Ramos (cell line): ENCODE measurements around the gene TCP11L2.
"Not testable (repeated sequence)": the region's sequence is repeated elsewhere in the genome, so short reads cannot be mapped to it uniquely, and the experiment has no call there.

Experiments
- in situ Hi-C: fragments of 300-500 bp; cut with MboI; formaldehyde crosslinking; loops from one replicate; pipeline ENCODE4 v1.14.3; 2022; ENCODE audit warnings: low sequenced_read_pairs; ENCODE audit not compliant: unreplicated experiment

The TCP11L2 gene

DNA sequence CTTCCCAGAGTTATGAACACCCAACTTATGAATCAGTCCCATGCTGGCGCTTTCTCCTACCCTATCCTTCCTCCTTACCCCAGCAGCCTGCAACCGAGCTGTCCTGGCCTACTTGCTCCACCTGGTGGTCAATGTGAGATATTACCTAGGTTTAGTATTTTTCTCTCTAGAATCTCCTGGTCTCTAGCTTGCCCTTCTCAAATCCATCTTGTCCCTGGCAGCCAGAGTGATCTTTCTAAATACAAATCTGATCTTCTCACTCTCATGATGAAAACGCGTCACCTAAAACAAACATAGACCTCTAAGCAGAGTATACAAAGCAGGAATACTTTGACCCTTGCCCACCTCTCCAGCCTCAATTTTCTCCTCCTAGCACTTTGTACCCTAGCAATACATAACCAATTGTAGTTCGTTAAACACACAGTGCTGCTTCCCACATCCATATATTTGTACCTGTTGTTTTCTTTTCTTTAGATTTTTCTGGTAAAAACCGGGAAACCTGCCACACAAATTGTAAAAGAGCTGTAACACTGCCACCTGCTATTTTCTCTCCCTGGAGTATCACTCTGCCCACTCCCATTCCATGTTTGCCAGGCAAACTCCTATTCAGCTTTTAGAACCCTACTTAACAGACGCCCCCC is 20.0 kb upstream of the TCP11L2 start:
- in situ Hi-C loops: loop anchor here (5.0 kb wide), 1 partner anchor 55 kb away; no protein-coding TSS in a partner anchor

DNA sequence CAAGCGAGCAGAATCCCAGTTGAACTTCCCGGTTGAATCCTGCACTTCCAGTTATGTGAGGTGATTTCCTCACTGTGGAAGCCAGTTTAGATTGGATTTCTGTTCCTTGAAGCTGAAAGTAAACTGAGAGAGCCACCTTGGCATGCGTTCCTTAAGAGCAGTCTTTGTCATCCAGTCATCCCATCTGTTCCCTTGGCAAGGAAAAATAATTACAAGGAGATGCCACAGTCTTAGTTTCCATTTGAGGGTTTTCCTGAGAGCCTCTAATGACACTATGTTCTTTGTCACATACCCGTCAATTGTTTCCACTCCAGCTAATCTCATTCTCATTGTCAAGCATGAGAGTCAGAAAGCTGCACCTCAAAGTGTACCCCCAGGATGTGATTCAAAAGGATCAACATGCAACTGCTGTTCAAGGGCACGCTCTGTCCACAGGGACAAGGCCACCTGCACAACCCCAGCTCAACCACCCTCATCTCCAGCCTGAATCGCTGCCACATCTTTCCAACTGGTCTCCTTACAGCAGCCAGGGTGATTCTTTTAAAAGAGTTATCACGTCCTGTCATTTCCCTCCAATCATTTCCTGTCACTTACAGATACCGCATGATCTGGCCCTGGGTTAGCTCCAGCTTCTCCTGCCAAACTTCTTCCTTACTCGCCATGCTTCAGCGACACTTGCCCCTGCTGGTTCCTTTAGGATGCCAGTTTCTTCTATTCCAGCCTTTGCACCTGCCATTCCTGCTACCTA is 18.0 kb upstream of the TCP11L2 start:
- in situ Hi-C loops: loop anchor here (5.0 kb wide), 1 partner anchor 57 kb away; no protein-coding TSS in a partner anchor

DNA sequence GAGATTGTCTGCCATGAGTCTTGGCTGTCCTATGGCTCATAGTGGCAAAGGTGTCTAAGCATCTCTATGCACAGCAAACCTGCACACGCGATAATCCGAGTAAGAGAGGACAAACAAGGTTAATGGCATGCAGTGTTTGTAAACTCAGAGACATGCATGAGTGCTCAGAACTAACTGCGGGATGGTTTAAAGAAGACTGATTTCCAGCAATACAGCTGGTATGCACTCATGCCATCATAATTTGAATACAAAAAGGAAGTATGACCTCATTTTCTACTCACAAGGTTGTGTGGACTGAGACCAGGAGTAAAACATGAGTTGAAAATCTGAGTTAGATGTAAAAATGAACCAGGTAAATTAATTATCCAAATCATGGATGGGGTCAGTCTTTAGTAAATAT is 16.6 kb upstream of the TCP11L2 start:
- in situ Hi-C loops: no loop called here

DNA sequence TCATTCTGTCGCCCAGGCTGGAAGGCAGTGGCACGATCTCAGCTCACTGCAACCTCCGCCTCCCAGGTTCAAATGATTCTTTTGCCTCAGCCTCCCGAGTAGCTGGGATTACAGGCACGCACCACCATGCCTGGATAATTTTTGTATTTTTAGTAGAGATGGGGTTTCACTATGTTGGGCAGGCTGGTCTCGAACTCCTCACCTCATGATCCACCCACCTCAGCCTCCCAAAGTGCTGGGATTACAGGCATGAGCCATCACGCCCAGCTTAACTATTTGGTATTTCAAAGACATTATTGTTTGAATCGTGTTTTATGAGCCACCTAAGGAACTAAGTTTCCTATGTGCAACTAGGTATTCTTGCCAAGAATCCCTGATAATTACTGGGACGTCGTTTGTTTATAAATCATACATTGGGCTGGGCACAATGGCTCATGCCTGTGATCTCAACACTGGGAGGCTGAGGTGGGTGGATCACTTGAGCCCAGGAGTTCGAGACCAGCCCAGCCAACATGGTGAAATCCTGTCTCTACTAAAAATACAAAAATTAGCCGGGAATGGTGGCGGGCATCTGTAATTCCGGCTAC is 15.9 kb upstream of the TCP11L2 start:
- in situ Hi-C loops: not testable (repeated sequence)

DNA sequence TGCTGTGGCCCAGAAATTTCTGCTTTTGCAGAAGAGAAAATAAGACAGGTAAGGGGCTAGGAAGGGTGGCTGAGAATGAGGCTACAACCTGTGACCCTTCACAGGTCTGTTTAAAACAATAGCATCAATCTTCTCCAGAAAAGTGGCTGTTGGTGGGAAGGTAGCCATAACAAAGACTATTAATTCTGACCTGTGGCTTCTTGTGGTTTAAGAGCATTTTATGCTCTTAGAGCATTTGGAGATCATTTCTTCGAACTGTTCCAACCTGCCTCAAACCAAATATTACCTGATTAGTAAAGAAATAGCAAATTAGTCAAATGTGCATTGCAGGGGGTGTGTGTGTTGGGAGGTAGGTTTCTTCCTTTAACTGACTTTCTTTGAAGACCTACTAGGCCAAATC is 15.2 kb upstream of the TCP11L2 start:
- in situ Hi-C loops: no loop called here

DNA sequence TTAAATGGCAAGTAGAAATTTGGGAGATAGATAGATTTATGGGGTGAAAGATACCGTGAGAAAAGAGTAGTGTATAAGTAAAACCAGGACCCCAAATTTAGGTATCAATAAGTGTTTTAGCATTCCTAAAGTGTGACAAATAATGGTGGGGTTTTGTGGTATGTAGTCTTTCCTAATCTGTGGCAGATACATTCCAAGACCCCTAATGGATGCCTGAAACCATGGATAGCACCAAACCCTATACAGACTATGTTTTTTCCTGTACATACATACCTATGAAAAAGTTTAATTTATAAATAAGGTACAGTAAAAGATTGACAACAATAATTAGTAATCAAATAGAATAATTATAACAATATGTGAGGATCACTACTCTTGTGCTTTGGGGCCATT is 14.4 kb upstream of the TCP11L2 start:
- in situ Hi-C loops: no loop called here

DNA sequence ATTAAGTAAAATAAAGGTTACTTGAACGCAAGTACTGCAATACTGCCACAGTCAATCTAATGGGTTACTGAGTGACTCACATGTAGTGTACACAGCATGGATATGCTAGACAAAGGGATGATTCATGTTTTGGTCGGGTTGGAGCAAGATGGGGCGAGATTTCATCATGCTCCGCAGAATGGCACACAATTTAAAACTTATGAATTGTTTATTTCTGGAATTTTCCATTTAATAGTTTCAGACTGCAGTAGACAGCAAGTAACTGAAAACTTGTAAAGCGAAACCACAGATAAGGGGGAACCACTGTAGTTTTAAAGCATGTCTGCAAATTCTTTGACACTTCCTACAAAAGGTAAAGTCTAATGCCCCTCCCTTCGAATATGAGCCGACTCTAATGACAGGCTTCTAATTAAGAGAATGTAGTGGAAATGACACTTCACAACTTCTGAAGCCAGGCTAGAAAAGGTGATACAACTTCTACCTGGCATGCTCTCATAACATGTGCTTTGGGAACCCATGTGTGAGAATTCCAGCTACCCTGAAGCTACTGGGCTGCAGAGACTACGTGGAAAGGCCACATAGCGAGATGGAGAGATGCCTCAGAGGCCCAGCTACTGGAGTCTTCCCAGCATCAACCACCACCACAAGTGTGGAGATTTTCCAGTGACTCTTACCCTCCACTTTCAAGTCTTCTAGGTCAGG is 13.9 kb upstream of the TCP11L2 start:
- in situ Hi-C loops: no loop called here

DNA sequence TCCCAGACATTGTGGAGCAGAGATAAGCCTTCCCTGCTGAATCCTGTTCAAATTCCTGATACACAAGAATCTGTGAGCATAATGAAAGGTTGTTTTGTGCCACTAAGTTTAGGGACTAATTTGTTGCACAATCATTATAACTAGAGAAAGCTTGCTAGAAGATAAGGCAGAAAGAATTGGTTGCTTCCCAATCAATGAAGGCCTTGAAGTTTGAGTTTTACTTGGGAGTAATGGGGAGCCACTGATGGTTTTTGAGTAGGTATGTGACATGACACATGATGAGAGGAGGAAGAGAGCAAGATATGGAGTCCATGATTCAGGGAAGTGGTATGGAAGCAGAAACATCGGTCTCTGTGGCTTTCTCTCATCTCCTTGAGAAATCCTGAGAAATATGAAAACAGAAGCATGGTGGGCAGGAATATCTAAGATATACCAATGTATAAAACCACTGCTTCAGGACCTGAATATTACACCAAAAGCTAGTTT is 13.3 kb upstream of the TCP11L2 start:
- in situ Hi-C loops: no loop called here

DNA sequence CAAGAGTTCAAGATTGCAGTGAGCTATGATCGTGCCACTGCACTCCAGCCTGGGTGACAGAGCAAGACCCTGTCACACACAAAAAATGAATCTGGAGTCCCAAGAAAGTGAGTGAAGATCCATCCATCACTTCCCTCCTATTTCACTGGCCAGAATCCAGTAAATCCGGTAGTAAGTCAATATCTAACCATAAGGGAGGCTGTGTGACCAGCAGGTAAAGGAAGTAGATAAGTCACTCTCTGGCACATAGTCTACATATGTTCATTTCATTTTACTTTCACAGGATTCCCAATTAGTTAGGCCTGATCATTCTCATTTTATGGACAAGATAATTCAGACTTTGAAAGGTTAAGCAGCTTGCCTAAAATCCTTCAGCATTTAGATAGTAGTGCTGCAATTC is 11.9 kb upstream of the TCP11L2 start:
- in situ Hi-C loops: no loop called here

DNA sequence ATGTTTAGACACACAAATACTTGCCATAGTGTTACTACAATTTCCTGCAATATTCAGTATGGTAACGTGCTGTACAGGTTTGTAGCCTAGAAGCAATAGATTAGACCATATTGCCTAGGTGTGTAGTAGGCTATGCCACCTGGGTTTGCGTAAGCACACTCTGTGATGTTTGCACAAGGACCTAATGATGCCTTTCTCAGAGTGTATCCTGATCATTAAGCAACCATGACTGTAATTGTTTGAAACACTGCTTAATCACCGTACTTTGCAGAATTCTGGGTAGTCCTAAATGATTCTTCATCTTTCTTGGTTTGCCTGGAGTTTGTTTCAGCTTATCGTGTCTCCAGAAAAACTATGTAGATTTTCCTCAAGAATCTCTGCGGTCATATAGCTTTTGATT is 11.2 kb upstream of the TCP11L2 start:
- in situ Hi-C loops: no loop called here

DNA sequence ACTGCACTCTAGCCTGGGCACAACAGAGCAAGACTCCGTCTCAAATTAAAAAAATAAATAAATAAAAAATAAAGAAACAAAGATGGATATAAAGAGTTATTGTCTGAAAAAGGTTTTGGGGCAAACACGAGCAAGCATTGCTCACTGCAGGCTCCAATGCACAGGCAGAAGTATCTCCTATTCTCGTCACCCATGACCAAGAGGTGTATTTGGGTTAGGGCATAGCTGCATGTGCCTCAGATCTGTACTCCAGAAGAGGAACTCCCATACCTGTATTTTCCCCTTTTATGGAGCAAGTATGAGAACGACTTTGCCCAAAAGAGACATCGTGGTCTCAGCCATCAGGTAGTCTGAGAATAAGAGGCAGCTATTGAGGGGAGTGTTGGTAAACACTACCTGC is 10.2 kb upstream of the TCP11L2 start:
- in situ Hi-C loops: no loop called here

DNA sequence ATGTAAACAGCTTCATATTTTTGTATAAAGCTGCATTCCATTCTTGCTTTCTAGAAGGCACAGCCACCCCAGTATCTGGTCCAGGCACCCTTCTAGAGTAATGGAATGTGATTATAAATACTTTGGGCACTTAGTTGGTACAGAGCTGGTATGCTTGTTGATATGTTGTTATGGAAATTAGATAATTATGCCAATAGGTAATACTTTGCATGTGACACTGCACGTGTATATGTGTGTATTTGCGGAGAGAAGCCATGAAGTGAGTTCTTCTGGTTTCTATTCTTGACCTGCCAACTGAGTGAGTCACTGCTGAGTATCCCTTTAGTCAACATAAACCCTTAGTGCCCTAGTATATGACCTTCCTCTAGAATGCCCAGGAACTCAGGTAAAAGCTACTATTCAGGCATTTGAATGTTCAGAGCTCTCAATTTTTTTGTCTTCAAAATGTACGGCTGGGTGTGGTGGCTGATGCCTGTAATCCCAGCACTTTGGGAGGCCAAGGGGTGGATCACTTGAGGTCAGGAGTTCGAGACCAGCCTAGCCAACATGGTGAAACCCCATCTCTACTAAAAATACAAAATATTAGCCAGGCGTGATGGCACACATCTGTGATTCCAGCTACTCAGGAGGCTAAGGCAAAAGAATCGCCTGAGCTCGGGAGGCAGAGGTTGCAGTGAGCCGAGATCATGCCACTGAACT is 6.2 kb upstream of the TCP11L2 start:
- in situ Hi-C loops: no loop called here

DNA sequence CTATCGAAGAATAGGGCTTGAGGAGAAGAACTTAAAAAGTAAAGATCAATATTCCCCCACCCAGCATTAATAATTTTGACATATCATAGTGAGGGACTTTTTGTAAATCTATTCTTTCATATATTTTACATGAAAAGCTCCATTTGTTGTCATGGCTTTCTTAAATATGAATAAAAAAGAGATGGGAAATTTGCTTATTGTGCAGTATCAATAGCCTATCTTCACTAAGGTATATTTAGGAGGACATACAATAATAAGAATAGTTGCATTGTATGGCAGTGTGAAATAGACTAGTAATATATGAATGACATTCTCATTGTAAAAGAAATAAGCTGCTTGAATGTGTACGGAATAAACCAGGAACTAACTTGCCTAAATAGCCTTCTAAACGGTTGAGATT is 5.5 kb upstream of the TCP11L2 start:
- in situ Hi-C loops: no loop called here

DNA sequence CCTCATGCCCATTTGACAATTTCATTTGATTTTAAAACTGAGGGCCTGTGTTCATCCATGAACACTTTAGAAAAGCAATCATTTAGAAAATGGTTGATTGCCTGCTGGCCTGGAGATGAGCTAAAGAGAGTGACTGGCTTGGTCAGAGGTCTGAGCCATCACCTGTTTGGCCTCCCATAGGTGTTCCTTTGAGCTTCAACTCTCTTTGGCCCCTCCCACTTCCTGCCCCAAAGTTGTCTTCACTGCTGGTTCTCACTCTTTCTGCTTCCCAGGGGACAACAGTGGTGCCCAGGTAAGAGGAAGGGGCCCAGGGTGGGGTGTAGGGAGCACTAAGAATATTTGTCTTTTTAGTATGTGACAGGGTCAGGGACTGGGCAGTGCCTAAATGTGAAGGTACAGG is 4.9 kb upstream of the TCP11L2 start:
- in situ Hi-C loops: no loop called here

DNA sequence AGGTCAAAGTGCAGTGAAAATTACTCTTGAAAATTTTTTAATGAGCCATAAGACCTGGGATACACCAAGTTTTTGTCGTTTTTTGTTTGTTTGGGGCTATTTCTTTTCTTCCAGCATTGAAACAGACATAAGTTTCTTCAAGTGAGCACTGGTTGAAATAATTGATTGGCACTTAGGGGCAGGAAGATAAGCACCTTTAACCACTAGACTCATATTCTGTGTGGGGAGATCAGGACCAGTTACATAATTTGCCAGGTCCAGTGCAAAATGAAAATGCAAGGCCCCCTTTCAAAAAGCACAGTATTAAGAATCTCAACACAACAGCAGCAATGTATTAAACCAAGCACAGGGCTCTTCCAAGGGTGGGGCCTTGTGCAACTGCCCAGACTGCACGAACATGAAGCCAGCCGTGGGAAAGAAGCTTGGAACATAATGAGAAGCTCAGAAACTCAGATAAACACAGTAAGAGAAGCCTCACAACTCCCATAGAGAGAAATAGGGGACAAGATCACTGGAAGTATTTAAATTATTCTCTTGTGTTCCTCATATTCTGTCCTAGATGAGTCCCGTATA is 3.2 kb upstream of the TCP11L2 start:
- in situ Hi-C loops: no loop called here

DNA sequence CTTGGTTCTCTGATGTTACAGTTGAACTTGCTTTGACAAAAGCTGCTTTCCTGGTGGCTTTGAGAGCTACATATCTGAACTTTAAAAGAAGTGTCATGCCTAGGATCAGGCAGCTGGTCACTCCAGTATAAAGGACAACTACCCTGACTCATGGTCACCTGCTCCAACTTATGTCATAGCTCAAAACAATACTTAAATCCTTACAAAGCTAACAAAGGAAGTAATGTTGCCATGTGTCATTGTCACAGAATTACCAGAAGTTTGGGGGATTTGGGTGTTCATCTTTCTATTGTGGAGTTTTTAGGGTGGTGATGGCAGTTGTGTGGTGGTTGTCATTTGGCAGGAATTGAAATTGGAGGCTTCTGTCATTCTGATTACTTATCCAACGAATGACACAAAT is 1.8 kb upstream of the TCP11L2 start:
- in situ Hi-C loops: no loop called here

DNA sequence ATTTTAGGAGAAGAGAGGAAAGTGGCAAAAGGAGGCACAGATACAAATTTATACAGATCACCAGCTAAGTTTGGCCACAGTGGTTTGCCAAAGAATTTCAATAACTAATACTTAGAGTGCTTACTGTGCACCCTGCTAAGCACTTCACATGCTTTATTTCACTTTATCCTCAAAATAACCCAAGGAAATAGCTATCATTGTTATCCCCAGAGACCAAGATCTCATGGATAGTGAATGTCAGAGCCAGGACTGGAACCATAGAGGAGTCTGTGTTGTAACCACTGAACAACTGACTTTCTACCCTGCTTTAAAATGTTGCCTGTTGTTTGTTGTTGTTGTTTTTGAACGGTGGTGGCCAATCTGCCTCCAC is 1.3 kb upstream of the TCP11L2 start:
- in situ Hi-C loops: no loop called here

DNA sequence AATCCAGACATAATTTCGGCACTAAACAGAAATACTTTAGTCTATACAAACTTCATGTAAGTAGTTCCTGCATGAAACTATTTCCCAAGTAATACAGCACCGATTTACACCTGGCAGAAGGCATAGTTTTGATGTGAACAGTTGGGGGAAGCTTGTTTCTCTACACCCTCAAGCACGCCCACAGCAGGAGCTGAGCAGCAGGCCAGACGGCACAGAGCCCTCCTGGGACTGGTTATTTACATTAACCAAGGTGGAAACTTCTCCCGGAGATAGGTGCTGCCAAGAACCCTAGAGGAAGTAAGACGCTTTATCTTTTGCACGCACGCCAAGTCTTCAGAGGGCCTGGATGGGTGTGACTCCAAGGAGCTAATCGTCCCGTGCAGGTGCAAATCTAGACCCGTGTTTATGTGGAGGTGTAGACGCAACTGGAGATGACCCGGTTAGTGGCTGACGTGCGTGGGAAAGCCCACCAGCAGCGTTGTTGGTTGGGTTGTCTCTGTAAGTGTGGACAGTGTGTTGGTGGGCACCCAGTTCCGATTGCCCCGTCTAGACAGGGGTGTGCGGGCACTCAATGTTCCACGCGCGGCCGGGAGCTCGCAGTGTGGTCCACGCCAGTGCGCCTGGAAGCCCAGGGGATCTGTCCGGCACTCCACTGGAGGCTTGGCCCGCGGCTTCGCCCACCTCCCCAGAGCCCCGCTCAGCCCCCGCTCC is 767 bp upstream of the TCP11L2 start:
- in situ Hi-C loops: no loop called here

DNA sequence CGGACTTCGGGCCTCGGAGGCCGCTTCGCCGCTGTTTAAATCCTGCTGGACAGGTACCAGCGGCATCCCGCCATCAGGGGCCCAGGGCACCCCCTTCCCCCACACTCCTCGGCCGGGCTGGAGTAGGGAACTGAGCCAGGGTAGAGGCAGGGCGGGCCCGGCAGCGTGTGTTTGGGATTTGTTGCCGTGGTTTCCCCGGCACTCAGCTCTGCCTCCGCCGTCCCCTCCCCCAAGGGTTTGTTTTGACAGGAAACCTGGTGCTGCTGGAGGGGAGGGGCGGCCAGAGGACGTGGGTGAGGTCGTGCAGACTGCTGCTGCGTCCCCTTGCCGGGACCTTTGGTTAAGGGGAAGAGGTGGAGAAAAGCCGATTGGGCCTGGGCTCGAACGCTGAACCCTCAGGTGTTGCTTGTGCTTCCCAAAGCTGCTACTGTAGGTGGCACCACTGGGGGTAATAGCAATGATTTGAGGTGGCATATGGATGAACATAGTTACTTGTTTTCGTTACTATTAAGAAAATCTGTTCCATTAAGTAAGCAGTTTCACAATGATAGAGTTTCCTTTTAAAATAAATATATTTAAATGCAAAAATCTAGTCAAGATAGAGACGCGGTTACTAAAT is 778 bp downstream of the TCP11L2 start:
- in situ Hi-C loops: no loop called here
